ENCODE measurements around the gene IL17RB. TPM values are rescaled to one million over a fixed set of nuclear protein-coding genes. Genes with fewer than 3 reads are reported as not detected.

The IL17RB gene
- total and polyA plus RNA-seq, 2 of the 8 experiments (the other 6 are each of a cell fraction or from before 2014, with no cell fraction given) = 7.0 to 24.6 TPM

- no peak for TF ChIP-seq CHD7 (IDR thresholded peaks at IDR 0.05; ENCODE audit: insufficient replicate concordance, low read length)
- no peak for TF ChIP-seq ZNF274 (IDR thresholded peaks at IDR 0.05; ENCODE audit: borderline replicate concordance, extremely low read depth, low read length)
- TF ChIP-seq JUND (IDR thresholded peaks at IDR 0.05; ENCODE audit: low read length) = no peak
- TF ChIP-seq TBP (IDR thresholded peaks at IDR 0.05; ENCODE audit: low read depth, low read length) = no peak
- no peak; the same call in 1 of the 2 replicates for TF ChIP-seq POLR2AphosphoS5 (IDR thresholded peaks at IDR 0.05; ENCODE audit: low read depth, low read length)
- TF ChIP-seq ATF2 (IDR thresholded peaks at IDR 0.05; ENCODE audit: low read length) = no peak
- TF ChIP-seq RNF2 (IDR thresholded peaks at IDR 0.05; ENCODE audit: borderline replicate concordance, low read depth, low read length, missing control alignments, poor library complexity, severe bottlenecking) = no peak
- TF ChIP-seq KDM1A (IDR thresholded peaks at IDR 0.05; ENCODE audit: borderline replicate concordance, low read length) = peak; percentile 45; the same call in 1 of the 2 replicates
Measured at GRCh38 chr3:53846134-53846850, at the start of gene IL17RB, which contains the start of gene CHDH (continued).
